GM19468 (cell line): ENCODE measurements around the gene ABHD2.
"Not testable (repeated sequence)": the region's sequence is repeated elsewhere in the genome, so short reads cannot be mapped to it uniquely, and the experiment has no call there.

Experiments
- ATAC-seq: cut with Tn5 transposase; IDR thresholded peaks from one replicate; pipeline ENCODE4 v1.9.1; 2021; ENCODE audit warnings: mild to moderate bottlenecking, moderate library complexity, moderate number of reproducible peaks; ENCODE audit not compliant: unreplicated experiment; ENCODE audit errors: extremely low read depth

The ABHD2 gene

GRCh38 chr15:89209057-89209456 lies 120.8 kb downstream of the ABHD2 start:
- no peak for ATAC-seq

GRCh38 chr15:89211678-89212170 lies 123.5 kb downstream of the ABHD2 start:
- ATAC-seq, result no peak

- ATAC-seq, result no peak
These were observed 127.4 kb downstream of the ABHD2 start for GRCh38 chr15:89215627-89216026.

- ATAC-seq, result no peak
These were observed 128.8 kb downstream of the ABHD2 start for GRCh38 chr15:89217031-89217430.

GRCh38 chr15:89217686-89218376 lies 129.6 kb downstream of the ABHD2 start:
- ATAC-seq, result no peak

- ATAC-seq, result no peak
These were observed 130.3 kb downstream of the ABHD2 start for GRCh38 chr15:89218531-89218930.

GRCh38 chr15:89221543-89221942 lies 133.3 kb downstream of the ABHD2 start, which contains the start of gene RLBP1:
TSS of gene RLBP1 (minus strand) at chr15:89221579. CDS start at chr15:89218975, 2,604 bp downstream.
- no peak for ATAC-seq

- no peak for ATAC-seq
These were observed 137.3 kb downstream of the ABHD2 start for GRCh38 chr15:89225588-89225987.

- ATAC-seq, result no peak
These were observed 138.3 kb downstream of the ABHD2 start for GRCh38 chr15:89226359-89227221.

GRCh38 chr15:89227425-89227824 lies 139.2 kb downstream of the ABHD2 start:
- no peak for ATAC-seq

- ATAC-seq, result no peak
These were observed 142.0 kb downstream of the ABHD2 start for GRCh38 chr15:89230277-89230676.

GRCh38 chr15:89231832-89232231 lies 143.6 kb downstream of the ABHD2 start:
- no peak for ATAC-seq

- not testable (repeated sequence) for ATAC-seq
These were observed 151.9 kb downstream of the ABHD2 start for GRCh38 chr15:89239883-89240810.

GRCh38 chr15:89243046-89243690 lies 154.9 kb downstream of the ABHD2 start:
- no peak for ATAC-seq

- ATAC-seq, result peak; percentile 85
These were observed 155.7 kb downstream of the ABHD2 start, which contains the start of gene FANCI for GRCh38 chr15:89243691-89244573. TSS of gene FANCI (plus strand) at chr15:89243979. CDS start at chr15:89247648, 3,669 bp downstream.

- ATAC-seq, result no peak
These were observed 156.3 kb downstream of the ABHD2 start for GRCh38 chr15:89244574-89244903.

- ATAC-seq, result no peak
These were observed 159.2 kb downstream of the ABHD2 start for GRCh38 chr15:89247446-89247845.

- no peak for ATAC-seq
These were observed 160.3 kb downstream of the ABHD2 start for GRCh38 chr15:89248584-89248983.

- ATAC-seq, result not testable (repeated sequence)
These were observed 161.9 kb downstream of the ABHD2 start for GRCh38 chr15:89250142-89250541.
